Right lobe of liver (tissue), 4 donors: ENCODE measurements around the gene ZNF543.

Experiments used
- POLR2A ChIP-seq: fragments of 450-650 bp; IDR thresholded peaks from one replicate; pipeline ENCODE4 v1.6.1; 2017; ENCODE audit warnings: antibody characterized with exemption, mild to moderate bottlenecking
- TF ChIP-seq, protein P1 (sequence below), 4 donors: fragments of 200-600 bp in 3 of 4; fragments of 450-650 bp in 1 of 4; IDR thresholded peaks; one replicate each; pipeline versions ENCODE4 v1.5.1 to v1.8.0; 2016 to 2022; ENCODE audit warnings: antibody characterized with exemption in 4 of 4, mild to moderate bottlenecking in 2 of 4
- donor health status: DM: no; HTN: no; CAD: no.
- donor health status: DM: no; HTN: no; CAD: no.
- donor health status: DM: no; HTN: yes; CAD: no.

DNA sequence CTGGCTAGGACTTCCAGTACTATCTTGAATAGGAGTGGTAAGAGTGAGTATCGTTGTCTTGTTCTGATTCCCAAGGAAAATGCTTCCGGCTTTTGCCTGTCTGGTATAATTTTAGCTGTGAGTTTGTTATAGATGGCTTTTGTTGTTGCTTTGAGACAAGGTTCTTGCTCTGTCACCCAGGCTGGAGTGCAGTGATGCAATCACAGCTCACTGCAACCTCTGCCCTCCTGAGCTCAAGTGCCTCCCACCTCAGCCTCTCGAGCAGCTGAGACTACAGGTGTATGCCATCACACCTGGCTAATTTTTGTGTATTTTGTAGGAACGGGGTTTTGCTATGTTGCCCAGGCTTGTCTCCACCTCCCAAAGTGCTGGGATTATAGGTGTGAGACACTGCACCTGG lies 6.1 kb upstream of the ZNF543 start:
- TF ChIP-seq, protein P1, sequence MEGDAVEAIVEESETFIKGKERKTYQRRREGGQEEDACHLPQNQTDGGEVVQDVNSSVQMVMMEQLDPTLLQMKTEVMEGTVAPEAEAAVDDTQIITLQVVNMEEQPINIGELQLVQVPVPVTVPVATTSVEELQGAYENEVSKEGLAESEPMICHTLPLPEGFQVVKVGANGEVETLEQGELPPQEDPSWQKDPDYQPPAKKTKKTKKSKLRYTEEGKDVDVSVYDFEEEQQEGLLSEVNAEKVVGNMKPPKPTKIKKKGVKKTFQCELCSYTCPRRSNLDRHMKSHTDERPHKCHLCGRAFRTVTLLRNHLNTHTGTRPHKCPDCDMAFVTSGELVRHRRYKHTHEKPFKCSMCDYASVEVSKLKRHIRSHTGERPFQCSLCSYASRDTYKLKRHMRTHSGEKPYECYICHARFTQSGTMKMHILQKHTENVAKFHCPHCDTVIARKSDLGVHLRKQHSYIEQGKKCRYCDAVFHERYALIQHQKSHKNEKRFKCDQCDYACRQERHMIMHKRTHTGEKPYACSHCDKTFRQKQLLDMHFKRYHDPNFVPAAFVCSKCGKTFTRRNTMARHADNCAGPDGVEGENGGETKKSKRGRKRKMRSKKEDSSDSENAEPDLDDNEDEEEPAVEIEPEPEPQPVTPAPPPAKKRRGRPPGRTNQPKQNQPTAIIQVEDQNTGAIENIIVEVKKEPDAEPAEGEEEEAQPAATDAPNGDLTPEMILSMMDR (IDR thresholded peaks at IDR 0.05), result no peak
- no peak for TF ChIP-seq POLR2A
